ENCODE data around the gene OGFRL1. TPM values are rescaled to one million over a fixed set of nuclear protein-coding genes. Genes with fewer than 3 reads are reported as not detected.
"Not testable (repeated sequence)": the region's sequence is repeated elsewhere in the genome, so short reads cannot be mapped to it uniquely, and the experiment has no call there.

OGFRL1 gene
- total RNA-seq, 1 donor from 2014 or later: 48.7 TPM

DNA sequence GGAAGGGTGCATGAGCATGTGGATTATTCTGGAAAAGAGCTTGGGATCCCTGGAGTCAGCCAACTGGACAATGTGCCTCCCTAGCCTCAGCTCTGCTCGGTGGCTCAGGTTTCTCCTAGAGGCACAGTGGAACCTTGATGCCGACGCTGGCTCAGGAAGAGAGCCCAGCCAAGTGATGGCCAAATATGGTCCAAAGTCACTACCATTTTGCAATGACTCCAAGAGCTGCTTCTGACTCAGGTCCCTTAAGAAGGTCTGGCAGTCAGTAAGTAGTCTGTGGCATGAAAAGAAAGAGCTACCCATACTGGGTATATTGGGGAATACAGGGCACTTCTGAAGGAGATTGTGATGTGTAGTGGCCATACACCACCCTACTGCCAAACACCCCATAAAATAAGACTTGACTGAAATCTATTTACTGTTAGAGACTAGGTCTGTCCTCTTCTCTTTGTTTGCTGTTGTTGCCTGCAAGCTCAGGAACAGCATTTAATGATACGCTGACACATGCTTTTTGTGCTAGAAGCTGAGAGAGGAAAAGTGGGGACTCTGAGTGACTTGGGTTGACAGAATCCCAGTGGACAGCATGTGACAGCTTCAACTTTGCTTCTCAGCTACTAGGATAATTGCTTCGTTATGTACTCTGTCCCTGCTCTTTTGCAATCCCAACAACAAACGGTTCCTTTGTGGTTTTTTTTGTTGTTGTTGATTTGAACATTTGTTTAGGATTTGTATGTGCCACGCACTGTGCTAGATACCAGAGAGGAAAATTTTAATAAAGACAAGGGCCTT is 30.3 kb upstream of the OGFRL1 start:
- H3K4me3 ChIP-seq (ENCODE audit: low read depth, low read length): no peak overlapping the region
- H3K36me3 ChIP-seq (ENCODE audit: control insufficient read depth, insufficient read depth, low read length): no peaks in the 10 kb centered on the region
- H3K27me3 ChIP-seq (ENCODE audit: control insufficient read depth, insufficient read depth, low read length): no peaks in the 10 kb centered on the region
- no peak for DNase-seq (ENCODE audit: low read depth)
- TF ChIP-seq, protein P1, sequence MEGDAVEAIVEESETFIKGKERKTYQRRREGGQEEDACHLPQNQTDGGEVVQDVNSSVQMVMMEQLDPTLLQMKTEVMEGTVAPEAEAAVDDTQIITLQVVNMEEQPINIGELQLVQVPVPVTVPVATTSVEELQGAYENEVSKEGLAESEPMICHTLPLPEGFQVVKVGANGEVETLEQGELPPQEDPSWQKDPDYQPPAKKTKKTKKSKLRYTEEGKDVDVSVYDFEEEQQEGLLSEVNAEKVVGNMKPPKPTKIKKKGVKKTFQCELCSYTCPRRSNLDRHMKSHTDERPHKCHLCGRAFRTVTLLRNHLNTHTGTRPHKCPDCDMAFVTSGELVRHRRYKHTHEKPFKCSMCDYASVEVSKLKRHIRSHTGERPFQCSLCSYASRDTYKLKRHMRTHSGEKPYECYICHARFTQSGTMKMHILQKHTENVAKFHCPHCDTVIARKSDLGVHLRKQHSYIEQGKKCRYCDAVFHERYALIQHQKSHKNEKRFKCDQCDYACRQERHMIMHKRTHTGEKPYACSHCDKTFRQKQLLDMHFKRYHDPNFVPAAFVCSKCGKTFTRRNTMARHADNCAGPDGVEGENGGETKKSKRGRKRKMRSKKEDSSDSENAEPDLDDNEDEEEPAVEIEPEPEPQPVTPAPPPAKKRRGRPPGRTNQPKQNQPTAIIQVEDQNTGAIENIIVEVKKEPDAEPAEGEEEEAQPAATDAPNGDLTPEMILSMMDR (IDR thresholded peaks at IDR 0.05; ENCODE audit: insufficient read depth, low read length, poor library complexity, severe bottlenecking): no peak

DNA sequence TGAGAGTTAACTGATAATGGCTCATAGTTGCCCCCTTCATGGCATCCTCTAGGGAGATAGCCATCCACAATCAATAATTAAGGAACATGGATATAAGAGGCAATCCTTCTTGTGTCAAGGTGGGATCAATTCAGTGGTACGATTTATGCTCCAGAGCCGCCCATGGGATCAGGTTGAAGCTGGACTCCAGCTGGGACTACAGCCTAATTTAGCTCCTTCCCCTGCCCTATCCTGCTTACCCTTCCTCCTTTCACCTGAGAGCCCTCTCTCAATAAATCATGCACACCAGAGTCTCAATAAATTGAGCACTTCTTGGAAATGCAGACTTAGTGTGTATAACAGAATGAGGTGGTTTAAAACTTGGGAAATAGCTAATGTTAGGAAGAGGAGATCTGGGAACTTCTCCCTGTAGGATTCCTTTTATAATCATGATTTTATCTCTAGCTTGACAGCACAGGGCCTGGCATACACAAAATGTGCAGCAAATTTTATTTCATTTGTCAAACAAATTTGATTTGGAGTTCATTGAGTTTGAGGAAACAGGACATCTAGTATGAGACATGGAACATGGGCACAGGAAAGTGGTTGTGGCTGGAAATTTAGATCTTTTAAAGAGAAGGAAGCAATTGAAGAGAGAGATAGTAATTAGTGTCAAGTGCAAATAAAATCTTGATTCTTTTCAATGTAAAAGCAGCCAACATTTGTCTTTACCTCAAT is 28.6 kb upstream of the OGFRL1 start:
- TF ChIP-seq, protein P1 (IDR thresholded peaks at IDR 0.05; ENCODE audit: insufficient read depth, low read length, poor library complexity, severe bottlenecking): no peak
- no peak for DNase-seq (ENCODE audit: low read depth)
- Histone ChIP-seq H3K4me3 (ENCODE audit: low read depth, low read length) (no peak overlapping the region), H3K36me3 (ENCODE audit: control insufficient read depth, insufficient read depth, low read length) (no peaks in the 10 kb centered on the region), H3K27me3 (ENCODE audit: control insufficient read depth, insufficient read depth, low read length) (no peaks in the 10 kb centered on the region)

DNA sequence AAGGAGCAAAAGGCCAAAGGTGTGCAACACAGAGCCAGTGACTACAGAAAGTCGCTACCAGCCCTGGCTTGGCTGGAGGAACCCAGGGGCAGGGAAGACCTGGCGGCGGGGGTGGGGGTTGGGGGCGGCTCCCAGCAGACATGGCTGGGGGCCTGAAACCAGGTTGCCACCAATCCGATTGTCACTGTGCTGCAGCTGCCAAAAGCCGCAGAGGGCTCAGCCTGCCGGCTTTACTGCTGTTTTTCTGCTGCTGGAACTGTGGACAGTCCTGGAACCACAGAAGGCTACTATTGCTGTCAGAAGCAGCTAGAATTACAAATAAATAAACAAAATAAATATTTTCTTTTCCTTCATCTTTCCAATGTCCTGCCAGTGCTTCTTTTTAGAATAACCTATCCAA is 25.7 kb upstream of the OGFRL1 start:
- no peak for DNase-seq (ENCODE audit: low read depth)
- H3K27me3 ChIP-seq (ENCODE audit: control insufficient read depth, insufficient read depth, low read length): no peaks in the 10 kb centered on the region
- TF ChIP-seq, protein P1 (IDR thresholded peaks at IDR 0.05; ENCODE audit: insufficient read depth, low read length, poor library complexity, severe bottlenecking): no peak
- H3K36me3 ChIP-seq (ENCODE audit: control insufficient read depth, insufficient read depth, low read length): no peaks in the 10 kb centered on the region
- no peak overlapping the region for H3K4me3 ChIP-seq (ENCODE audit: low read depth, low read length)

DNA sequence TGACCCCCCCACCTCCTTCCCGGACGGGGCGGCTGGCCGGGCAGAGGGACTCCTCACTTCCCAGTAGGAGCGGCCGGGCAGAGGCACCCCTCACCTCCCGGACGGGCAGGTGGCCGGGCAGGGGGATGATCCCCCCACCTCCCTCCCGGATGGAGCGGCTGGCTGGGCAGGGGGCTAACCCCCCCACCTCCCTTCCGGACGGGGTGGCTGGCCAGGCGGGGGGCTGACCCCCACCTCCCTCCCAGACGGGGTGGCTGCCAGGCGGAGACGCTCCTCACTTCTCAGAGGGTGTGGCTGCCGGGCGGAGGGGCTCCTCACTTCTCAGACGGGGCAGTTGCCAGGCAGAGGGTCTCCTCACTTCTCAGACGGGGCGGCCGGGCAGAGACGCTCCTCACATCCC is 22.2 kb upstream of the OGFRL1 start:
- not testable (repeated sequence) for H3K27me3 ChIP-seq (ENCODE audit: control insufficient read depth, insufficient read depth, low read length); H3K4me3 ChIP-seq (ENCODE audit: low read depth, low read length); H3K36me3 ChIP-seq (ENCODE audit: control insufficient read depth, insufficient read depth, low read length); DNase-seq (ENCODE audit: low read depth)

DNA sequence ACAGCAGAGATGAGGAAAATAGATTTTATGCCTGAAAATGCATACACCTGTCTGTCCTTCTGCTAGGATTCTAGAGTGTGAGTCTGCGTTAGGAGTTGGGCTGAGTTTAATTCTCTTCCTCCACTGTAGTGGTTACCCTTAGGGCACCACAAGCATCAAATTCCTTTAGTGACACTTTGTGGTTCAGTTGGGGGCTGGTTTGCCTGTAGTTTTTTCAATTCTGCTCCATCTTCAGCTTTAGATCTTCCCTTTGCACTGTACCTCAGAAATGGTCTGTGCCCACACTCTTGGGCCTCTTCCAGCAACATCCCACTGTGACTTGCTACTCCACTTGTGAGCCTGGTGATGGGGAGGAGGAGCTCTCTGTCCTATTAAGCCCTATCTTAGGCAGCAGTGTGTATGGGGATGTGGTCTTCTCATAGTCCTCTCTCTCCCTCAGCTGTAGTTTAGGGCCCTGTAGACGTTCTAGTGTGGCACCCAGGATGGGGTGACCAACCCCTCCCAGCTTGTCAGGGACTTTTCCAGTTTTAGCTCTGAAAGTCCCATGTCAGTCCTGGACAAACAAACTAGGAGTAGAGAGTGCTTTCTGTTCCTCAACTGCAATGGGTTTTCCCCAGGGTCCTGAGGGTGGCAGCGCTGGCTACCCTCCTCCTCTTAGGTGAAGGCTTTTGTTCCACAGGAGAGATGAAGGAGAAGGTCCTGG is 19.7 kb upstream of the OGFRL1 start:
- TF ChIP-seq, protein P1 (IDR thresholded peaks at IDR 0.05; ENCODE audit: insufficient read depth, low read length, poor library complexity, severe bottlenecking): no peak
- no peak for DNase-seq (ENCODE audit: low read depth)

DNA sequence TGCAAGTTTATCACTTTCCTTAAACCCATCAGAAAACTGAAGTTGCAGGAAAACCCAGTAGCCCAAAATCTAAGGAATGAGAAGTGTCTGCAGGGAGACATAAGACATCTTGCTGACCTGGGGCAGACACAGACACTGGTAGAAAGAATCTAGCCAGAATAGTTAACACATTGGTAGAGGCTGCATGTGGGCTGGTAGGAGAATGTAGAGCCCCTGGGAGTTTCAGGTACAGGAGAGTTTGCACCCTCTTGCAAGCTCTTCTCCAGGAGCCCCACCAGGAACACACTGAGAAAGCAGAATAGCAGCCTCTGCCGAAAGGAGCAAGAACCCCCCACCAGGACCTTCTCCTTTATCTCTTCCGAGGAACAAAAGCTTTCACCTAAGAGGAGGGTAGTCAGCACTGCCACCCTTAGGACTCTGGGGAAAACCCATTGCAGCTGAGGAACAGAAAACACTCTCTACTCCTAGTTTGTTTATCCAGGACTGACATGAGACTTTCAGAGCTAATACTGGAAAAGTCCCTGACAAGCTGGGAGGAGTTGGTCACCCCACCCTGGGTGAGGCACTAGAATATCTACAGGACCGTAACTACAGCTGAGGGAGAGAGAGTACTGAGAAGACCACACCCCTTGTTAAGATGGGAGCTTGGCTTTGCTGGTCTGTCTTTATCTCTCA is 10.5 kb upstream of the OGFRL1 start:
- DNase-seq (ENCODE audit: low read depth): no peak
- TF ChIP-seq, protein P1 (IDR thresholded peaks at IDR 0.05; ENCODE audit: insufficient read depth, low read length, poor library complexity, severe bottlenecking): no peak
- no peaks in the 10 kb centered on the region for H3K36me3 ChIP-seq (ENCODE audit: control insufficient read depth, insufficient read depth, low read length)

More for the DNA sequence above, 19.7 kb upstream of the OGFRL1 start:
- no peak overlapping the region for H3K4me3 ChIP-seq (ENCODE audit: low read depth, low read length)
- H3K27me3 ChIP-seq (ENCODE audit: control insufficient read depth, insufficient read depth, low read length): no peaks in the 10 kb centered on the region
- no peaks in the 10 kb centered on the region for H3K36me3 ChIP-seq (ENCODE audit: control insufficient read depth, insufficient read depth, low read length)

More for the DNA sequence above, 10.5 kb upstream of the OGFRL1 start:
- no peak overlapping the region for H3K4me3 ChIP-seq (ENCODE audit: low read depth, low read length)
- no peaks in the 10 kb centered on the region for H3K27me3 ChIP-seq (ENCODE audit: control insufficient read depth, insufficient read depth, low read length)

Data from kidney epithelial cell (primary cell).